CD4-positive, alpha-beta T cell (primary cell): ENCODE results near the gene WRNIP1. TPM values are rescaled to one million over a fixed set of nuclear protein-coding genes. Genes with fewer than 3 reads are reported as not detected.

ENCODE experiments used
- ATAC-seq: fragments of 200-7000 bp; cut with Tn5 transposase; one replicate; pipeline ENCODE4 v1.10.0; 2022; ENCODE audit warnings: mild to moderate bottlenecking; ENCODE audit not compliant: poor library complexity
- CTCF ChIA-PET: fragments of 350-600 bp; sonication (Branson Sonifier 250); formaldehyde crosslinking; loops from one replicate; lab custom pipeline; 2021; ENCODE audit warnings: antibody characterized with exemption, inconsistent platforms; lab: Charles Lee
- POLR2A ChIA-PET: fragments of 350-600 bp; sonication (Branson Sonifier 250); formaldehyde crosslinking; loops from one replicate; lab custom pipeline; 2021; ENCODE audit warnings: antibody characterized with exemption, inconsistent platforms; lab: Charles Lee
- DNase-seq, 14 experiments: peaks; one replicate each; pipeline ENCODE4 v3.0.0-alpha.2; 2013 to 2020; ENCODE audit warnings: mixed read lengths in 2 of 14
- H3K27ac ChIP-seq, 2 donors: one replicate each; pipeline versions ENCODE4 v1.5.1 to v1.7.0; 2013; ENCODE audit warnings: low read length in 2 of 2, low read depth in 1 of 2, mild to moderate bottlenecking in 1 of 2
- H3K27me3 ChIP-seq, 2 experiments: 1 replicate in 1 of 2; 2 replicates in 1 of 2; pipeline versions ENCODE4 v1.6.1 to v1.7.0; 2013; ENCODE audit warnings: low read length in 2 of 2, control low read depth in 1 of 2, mild to moderate bottlenecking in 1 of 2, moderate library complexity in 1 of 2; ENCODE audit not compliant: insufficient read depth in 2 of 2, control insufficient read depth in 1 of 2
- H3K36me3 ChIP-seq: one replicate; pipeline ENCODE4 v1.6.1; 2013; ENCODE audit warnings: low read length, control low read depth; ENCODE audit not compliant: insufficient read depth
- H3K4me1 ChIP-seq: one replicate; pipeline ENCODE4 v1.6.1; 2013; ENCODE audit warnings: low read length, control low read depth; ENCODE audit not compliant: insufficient read depth
- H3K4me3 ChIP-seq: one replicate; pipeline ENCODE4 v1.5.1; 2013; ENCODE audit warnings: mild to moderate bottlenecking, low read length, moderate library complexity
- H3K9me3 ChIP-seq, 2 experiments: 1 replicate in 1 of 2; 2 replicates in 1 of 2; pipeline versions ENCODE4 v1.6.1 to v1.7.0; 2013; ENCODE audit warnings: low read length in 2 of 2, mild to moderate bottlenecking in 2 of 2, control low read depth in 1 of 2, moderate library complexity in 1 of 2; ENCODE audit not compliant: control insufficient read depth in 1 of 2, insufficient read depth in 1 of 2
- H3K27ac Mint-ChIP-seq: one replicate; pipeline ENCODE4 v1.8.0; 2020; ENCODE audit warnings: mixed read lengths
- H3K27me3 Mint-ChIP-seq: one replicate; pipeline ENCODE4 v1.8.0; 2021; ENCODE audit warnings: mixed read lengths
- H3K36me3 Mint-ChIP-seq: one replicate; pipeline ENCODE4 v1.8.0; 2021; ENCODE audit warnings: low read depth, mixed read lengths
- H3K4me1 Mint-ChIP-seq: one replicate; pipeline ENCODE4 v1.8.0; 2021; ENCODE audit warnings: low read depth, mixed read lengths
- H3K4me3 Mint-ChIP-seq: one replicate; pipeline ENCODE4 v1.8.0; 2020; ENCODE audit warnings: mild to moderate bottlenecking, mixed read lengths
- H3K9me3 Mint-ChIP-seq: one replicate; pipeline ENCODE4 v1.8.0; 2020; ENCODE audit warnings: mixed read lengths
- intact Hi-C, 2 experiments: fragments of 100-400 bp; cut with DNase I in 1 of 2; cut with micrococcal nuclease in 1 of 2; formaldehyde crosslinking; loops; one replicate each; pipeline versions ENCODE4 v1.15.1 to v1.9.0; 2023 to 2025; cut with DNase I, micrococcal nuclease
- total RNA-seq, 174 experiments: library from RNA in 2 of 174; stranded (reverse) in 2 of 174; gene quantifications; one replicate each; pipeline ENCODE4 v1.2.3 and lab custom pipeline; 2021 to 2026
- TF ChIP-seq, protein P1 (sequence below): fragments of 200-600 bp; IDR thresholded peaks from one replicate; pipeline ENCODE4 v1.8.0; 2022; ENCODE audit warnings: antibody characterized with exemption, mild to moderate bottlenecking

The WRNIP1 gene
- total RNA-seq, 2 experiments from 2014 or later = 22.4 to 25.2 TPM

DNA sequence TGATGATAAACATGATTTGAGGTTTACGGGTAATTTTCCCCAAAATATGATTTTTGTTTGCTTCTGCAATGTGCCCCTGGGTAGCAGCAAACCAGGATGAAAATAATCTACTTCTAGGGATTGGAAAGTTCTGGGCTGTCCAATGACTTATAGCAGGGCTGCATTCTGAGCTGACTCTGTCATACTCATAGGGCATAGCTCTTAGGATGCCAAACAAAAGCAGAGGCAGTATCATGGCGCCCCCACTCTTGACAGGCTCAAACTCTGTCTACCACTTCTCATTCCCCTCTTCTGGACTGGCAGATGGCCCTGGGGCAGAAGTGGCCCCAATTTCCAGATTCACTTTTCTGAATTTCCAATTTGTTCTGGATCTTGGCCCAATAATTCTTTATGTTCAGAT, 66.2 kb downstream of the WRNIP1 start:
- DNase-seq (no peak), ATAC-seq (no peak)
- CTCF ChIA-PET = no interaction called here
- no peaks in the 10 kb centered on the region for H3K27me3 ChIP-seq
- no peaks in the 10 kb centered on the region for H3K4me1 ChIP-seq
- Mint-ChIP-seq H3K4me1 (peaks cover 7% of the 10 kb centered on the region), H3K27me3 (no peaks in the 10 kb centered on the region), H3K27ac (no peak overlapping the region), H3K4me3 (no peak overlapping the region), H3K9me3 (no peaks in the 10 kb centered on the region), H3K36me3 (peaks cover 46% of the 10 kb centered on the region)
- intact Hi-C loops = no loop called here
- TF ChIP-seq, protein P1, sequence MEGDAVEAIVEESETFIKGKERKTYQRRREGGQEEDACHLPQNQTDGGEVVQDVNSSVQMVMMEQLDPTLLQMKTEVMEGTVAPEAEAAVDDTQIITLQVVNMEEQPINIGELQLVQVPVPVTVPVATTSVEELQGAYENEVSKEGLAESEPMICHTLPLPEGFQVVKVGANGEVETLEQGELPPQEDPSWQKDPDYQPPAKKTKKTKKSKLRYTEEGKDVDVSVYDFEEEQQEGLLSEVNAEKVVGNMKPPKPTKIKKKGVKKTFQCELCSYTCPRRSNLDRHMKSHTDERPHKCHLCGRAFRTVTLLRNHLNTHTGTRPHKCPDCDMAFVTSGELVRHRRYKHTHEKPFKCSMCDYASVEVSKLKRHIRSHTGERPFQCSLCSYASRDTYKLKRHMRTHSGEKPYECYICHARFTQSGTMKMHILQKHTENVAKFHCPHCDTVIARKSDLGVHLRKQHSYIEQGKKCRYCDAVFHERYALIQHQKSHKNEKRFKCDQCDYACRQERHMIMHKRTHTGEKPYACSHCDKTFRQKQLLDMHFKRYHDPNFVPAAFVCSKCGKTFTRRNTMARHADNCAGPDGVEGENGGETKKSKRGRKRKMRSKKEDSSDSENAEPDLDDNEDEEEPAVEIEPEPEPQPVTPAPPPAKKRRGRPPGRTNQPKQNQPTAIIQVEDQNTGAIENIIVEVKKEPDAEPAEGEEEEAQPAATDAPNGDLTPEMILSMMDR = no peak
- H3K36me3 ChIP-seq = peaks cover 37% of the 10 kb centered on the region
- no peak overlapping the region for H3K27ac ChIP-seq
- no peaks in the 10 kb centered on the region for H3K9me3 ChIP-seq
- H3K4me3 ChIP-seq = no peak overlapping the region
- POLR2A ChIA-PET = no interaction called here

DNA sequence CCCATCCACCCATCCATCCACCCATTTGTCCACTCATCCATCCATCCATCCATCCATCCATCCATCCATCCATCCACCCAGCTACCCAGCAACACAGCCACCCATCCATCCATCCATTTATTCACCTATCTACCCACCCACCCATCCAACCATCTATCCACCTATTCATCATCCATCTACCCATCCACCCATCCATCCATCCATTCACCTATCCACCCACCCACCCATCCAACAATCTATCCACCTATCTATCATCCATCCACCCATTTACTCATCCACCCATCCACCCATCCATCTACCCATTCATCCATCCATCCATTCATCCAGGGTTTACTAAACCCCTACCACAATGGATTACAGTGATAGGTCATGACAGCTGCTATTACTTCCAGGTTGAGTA, 69.1 kb downstream of the WRNIP1 start:
- Histone ChIP-seq H3K36me3 (peaks cover 60% of the 10 kb centered on the region), H3K4me3 (no peak overlapping the region), H3K9me3 (no peaks in the 10 kb centered on the region), H3K4me1 (no peaks in the 10 kb centered on the region), H3K27ac (no peak overlapping the region), H3K27me3 (no peaks in the 10 kb centered on the region)
- H3K27ac Mint-ChIP-seq = no peak overlapping the region
- peaks cover 72% of the 10 kb centered on the region for H3K36me3 Mint-ChIP-seq
- no peaks in the 10 kb centered on the region for H3K27me3 Mint-ChIP-seq
- DNase-seq (no peak), ATAC-seq (no peak)
- intact Hi-C loops = no loop called here
- POLR2A ChIA-PET = interaction anchor here (1.4 kb wide), 1 partner anchor 8 kb away, joined by 4 read pairs; the partner anchor contains the start of gene SERPINB1
- CTCF ChIA-PET = interaction anchor here (1.2 kb wide), 1 partner anchor 103 kb away, joined by 3 read pairs; no protein-coding TSS in a partner anchor
- H3K9me3 Mint-ChIP-seq = no peaks in the 10 kb centered on the region
- peaks cover 26% of the 10 kb centered on the region for H3K4me1 Mint-ChIP-seq
- H3K4me3 Mint-ChIP-seq = no peak overlapping the region
- TF ChIP-seq, protein P1 = no peak

Other genes starting within 250 kb of the WRNIP1 start
- 1 to 10 TPM; 1.6 to 2.0 TPM for gene MYLK4, start 14.5 kb upstream of the WRNIP1 start, total RNA-seq
- 10 to 100 TPM; 58.3 to 58.4 TPM for gene SERPINB1, start 76.5 kb downstream of the WRNIP1 start, total RNA-seq
- gene SERPINB9, start 137.9 kb downstream of the WRNIP1 start, total RNA-seq = 10 to 100 TPM; 25.8 to 27.4 TPM
- gene SERPINB6, start 206.2 kb downstream of the WRNIP1 start, total RNA-seq = 10 to 100 TPM; 11.0 to 11.9 TPM
- 1 to 10 TPM; 6.7 to 7.7 TPM for gene NQO2, start 234.5 kb downstream of the WRNIP1 start, total RNA-seq